IPS-NIHi11 (cell line): ENCODE results near the gene CD63.

Experiments used
- DNase-seq: peaks from one replicate; pipeline ENCODE4 v3.0.0; 2012; ENCODE audit warnings: mixed read lengths, low spot score

The CD63 gene

GRCh38 chr12:55704824-55705718, 23.7 kb downstream of the CD63 start:
- DNase-seq: no peak

- DNase-seq: no peak
Observed at GRCh38 chr12:55703901-55704761, 24.7 kb downstream of the CD63 start.

- DNase-seq: no peak
Observed at GRCh38 chr12:55703288-55703687, 25.5 kb downstream of the CD63 start.

- no peak for DNase-seq
Observed at GRCh38 chr12:55702861-55703260, 25.9 kb downstream of the CD63 start.

- DNase-seq: no peak
Observed at GRCh38 chr12:55700255-55701018, 28.4 kb downstream of the CD63 start.

- no peak for DNase-seq
Observed at GRCh38 chr12:55699471-55700055, 29.2 kb downstream of the CD63 start.

GRCh38 chr12:55698965-55699364, 29.8 kb downstream of the CD63 start:
- no peak for DNase-seq

- no peak for DNase-seq
Observed at GRCh38 chr12:55698241-55698955, 30.4 kb downstream of the CD63 start.

GRCh38 chr12:55697686-55698085, 31.1 kb downstream of the CD63 start:
- DNase-seq: no peak

- no peak for DNase-seq
Observed at GRCh38 chr12:55696796-55697462, 31.9 kb downstream of the CD63 start.

GRCh38 chr12:55696141-55696540, 32.7 kb downstream of the CD63 start:
- DNase-seq: no peak

GRCh38 chr12:55695349-55695748, 33.5 kb downstream of the CD63 start:
- DNase-seq: no peak

GRCh38 chr12:55694651-55695050, 34.2 kb downstream of the CD63 start:
- DNase-seq: no peak

- no peak for DNase-seq
Observed at GRCh38 chr12:55694188-55694515, 34.7 kb downstream of the CD63 start.

GRCh38 chr12:55693323-55694187, 35.3 kb downstream of the CD63 start:
- no peak for DNase-seq

- no peak for DNase-seq
Observed at GRCh38 chr12:55692631-55693322, 36.0 kb downstream of the CD63 start.

GRCh38 chr12:55688716-55689655, 39.8 kb downstream of the CD63 start:
- no peak for DNase-seq

- DNase-seq: no peak
Observed at GRCh38 chr12:55687746-55688145, 41.1 kb downstream of the CD63 start.
